Activated T-helper 9 cell treated with anti-CD3 and anti-CD28 coated beads, Interleukin-2, amount 50 U/mL, for 16 hours (primary cell): ENCODE data around the gene TK1.
"Not testable (repeated sequence)": the region's sequence is repeated elsewhere in the genome, so short reads cannot be mapped to it uniquely, and the experiment has no call there.

Experiments used
- DNase-seq: peaks from one replicate; pipeline ENCODE4 v3.0.0-alpha.2; 2020; ENCODE audit warnings: low read depth

TK1 gene

DNA sequence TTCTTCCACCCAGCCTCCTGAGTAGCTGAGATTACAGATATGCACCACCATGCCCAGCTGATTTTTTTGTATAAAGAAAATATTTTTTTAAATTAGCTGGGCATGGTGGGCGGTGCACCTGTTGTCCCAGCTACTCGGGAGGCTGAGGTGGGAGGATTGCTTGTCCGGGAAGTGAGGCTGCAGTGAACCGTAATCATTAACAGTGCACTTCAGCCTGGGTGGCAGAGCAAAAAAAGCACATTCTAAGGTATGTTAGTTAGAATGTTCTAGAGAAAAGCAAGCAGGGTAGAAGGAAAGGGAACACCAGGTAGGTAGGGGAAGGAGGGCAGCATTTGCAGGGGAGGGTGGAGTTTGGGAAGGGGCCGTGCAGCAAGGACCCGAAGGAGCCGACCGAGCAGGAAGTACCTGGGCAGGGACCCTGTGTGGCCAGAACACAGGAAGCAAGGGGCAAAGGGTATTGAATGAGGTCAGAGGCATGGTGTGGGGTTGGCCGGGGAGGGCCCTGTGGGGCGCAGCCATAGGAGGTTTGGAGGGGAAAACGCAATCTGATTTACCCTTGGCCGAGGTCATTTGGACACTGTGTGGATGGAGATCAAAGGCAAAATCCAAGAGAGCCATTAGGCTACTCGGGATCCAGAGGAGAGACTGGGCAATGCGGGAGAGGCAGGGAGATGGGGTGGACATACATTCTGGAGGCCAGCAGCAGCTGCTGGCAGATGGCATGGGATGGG, 38.4 kb downstream of the TK1 start:
- DNase-seq = no peak

DNA sequence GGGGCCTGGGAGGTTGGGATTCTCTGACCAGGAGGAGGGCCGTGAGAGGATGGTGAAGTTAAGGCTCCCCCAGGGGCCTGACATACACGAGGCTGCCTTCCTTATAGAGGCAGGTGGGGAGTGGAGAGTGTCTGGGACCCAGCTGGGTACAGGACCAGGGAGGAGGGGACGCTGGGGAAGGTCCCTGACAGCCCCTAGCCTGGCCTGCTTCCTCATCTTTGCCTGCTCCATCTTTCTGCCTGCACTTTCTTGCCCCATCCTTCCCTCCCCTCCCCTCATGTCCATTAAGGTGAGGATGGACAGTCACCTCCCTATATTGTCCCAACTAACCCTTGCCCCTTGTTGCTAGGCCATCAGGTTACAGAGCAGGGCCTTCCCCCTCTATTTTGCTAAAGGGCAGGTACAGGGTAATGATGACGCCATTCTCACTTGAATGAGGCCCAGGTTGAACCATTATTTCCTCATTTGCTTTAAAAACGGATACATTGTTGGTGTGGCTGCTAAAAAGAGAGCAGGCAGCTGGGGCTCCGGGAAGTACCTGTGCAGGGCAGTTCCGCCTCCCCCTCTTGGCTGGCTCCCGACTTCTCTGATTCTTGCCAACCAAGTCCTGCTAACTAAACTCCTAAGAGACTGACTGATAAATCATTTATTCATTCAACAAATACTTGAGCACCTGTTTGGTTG, 39.4 kb downstream of the TK1 start:
- DNase-seq = no peak

DNA sequence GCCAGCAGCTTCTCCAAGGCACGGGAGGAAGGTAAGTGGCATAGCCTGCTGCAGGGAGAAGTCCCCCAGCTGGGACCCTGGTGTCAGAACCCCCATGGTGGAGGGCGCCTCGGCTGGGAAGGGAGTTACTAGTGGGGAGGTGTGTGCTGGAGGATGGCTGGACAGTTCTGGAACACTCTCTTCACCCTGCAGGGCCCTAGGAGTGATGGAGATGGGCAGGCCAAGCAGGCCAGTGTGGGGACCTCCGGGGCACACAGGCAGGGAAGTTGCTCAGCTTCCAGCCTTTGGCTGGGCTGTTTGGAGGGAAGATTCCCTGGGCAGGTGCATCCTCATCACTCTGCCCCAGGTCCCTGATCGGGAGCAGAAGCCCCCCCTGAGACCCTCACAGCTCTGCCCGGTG, 40.0 kb downstream of the TK1 start:
- DNase-seq = no peak

DNA sequence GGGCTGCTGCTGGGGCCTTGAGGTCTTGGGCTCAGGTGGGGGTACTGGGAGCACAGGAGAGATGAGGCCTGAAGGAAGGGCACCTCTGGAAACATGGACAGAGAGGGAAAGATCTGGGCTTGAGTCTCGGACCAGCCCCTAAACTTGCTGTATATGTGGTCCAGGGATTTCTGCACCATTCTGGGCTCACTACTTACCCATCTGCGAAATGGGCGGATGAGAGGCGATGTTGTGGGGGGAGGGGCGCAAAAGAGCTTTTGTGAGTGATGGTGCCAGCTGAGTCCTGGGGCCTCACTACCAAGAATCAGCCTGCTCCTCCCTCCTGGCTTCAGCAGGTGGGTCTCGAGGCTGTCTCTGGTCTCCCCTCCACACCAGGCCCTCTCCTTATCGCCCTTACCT, 40.4 kb downstream of the TK1 start:
- no peak for DNase-seq

DNA sequence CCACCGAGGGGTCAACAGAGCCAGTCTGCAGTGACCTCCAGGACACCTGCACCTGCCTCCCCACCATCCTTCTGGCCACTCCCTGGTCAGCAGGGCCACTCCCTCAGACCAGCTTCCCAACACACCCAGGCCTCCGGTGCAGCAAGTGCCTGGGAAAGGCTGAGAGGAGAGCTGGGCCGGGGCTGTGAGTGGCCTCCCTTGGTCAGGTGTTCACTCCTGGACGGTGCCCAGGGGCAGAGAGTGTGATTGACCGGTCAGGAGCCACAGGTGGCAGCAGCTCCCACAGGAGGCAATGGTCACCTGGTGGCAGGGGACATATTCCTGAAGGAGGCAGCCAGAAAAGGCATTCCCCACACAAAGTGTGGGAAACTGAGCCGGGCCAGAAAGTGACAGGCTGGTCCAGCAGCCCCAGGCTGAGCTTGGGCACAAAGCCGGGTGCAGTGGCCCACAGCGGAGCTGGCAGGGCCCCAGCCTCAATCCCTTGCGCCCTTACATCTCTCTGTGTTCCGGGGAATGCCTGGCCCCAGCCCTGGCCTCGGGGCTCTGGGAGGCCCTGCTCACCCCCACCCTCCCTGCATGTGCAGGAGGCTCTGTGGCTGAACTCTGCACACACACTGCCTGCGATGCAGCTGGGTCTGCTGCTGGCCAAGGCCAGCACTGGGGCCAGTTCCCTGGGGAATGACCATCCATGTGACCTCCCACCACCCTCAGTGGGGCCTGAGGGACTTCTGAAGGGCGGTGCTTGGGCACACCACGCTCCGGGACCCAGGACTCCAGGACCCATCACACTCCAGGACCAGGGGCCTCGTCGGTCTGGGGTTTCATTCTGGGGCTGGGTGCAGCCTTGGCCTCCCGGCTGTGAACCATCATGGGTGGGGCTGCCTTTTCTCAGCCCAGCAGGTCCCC, 41.9 kb downstream of the TK1 start:
- no peak for DNase-seq

DNA sequence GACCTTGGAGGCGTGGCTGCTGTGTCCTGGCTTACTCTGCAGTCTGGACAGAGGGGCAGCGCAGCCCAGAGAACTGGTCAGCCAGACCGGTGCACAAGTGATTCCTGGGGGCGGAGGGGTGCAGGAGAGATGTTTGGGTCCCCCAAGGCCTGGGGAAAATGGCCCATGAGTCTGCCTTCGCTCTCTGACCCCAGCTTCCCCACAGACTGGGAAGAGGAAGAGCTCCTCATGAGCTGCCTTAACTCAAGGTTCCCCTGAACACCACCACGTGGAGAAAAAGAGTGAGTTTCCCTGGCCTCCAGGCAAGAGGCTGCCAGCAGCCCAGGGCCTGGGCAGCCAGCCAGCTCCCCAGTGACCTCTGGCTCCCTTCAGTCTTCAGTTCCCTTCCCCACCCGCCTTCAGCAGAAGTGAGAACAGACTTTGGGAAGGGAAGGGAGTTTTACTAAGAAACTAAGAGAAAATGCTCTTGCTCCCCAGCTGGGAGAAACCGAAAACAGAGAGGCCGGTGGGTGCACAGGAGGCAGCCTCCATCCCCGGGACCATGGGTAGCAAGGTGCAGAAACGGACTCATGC, 42.6 kb downstream of the TK1 start:
- no peak for DNase-seq

DNA sequence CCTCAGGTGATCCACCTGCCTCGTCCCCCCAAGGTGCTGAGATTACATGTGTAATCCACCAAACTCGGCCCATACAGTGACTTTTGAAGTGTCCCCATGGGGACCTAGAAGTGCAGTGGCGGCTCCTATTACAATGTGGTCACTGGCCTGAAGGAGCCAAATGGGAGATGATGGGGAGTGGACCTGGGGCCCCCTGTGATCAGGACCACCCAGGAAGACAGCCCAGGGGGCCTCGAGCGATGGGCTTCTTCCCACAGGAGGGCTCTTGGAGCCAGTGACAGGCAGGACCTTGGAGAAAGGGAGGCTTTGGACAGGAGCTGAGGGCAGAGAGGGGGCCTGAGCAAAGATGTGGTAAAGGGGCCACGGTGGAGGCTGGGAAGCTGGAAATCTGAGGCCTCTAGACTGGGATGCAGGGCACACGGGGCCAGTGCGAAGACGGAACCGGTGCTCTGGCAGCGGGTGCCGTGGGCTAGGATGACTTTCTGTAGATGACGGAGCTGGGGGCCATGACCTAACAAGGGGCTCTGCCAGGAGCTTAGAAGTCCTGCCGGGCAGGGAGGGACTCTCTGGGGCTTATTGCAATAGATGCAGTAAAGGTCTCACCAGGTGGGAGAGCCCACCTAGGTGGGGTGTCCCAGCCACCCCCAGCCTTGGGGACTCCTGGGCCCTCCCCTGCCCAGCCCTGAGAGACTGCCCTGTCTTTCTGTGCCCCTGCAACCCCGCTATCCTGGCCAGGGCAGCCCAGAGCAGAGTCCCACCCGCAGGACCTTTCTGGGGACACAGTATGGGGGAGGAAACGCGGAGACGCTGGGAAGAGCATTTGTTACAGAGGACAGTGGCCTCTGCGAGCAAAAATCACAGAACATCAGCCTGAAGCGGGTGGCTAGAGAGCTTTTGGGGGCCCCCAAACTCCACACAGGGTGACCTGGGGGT, 43.4 kb downstream of the TK1 start:
- no peak for DNase-seq

DNA sequence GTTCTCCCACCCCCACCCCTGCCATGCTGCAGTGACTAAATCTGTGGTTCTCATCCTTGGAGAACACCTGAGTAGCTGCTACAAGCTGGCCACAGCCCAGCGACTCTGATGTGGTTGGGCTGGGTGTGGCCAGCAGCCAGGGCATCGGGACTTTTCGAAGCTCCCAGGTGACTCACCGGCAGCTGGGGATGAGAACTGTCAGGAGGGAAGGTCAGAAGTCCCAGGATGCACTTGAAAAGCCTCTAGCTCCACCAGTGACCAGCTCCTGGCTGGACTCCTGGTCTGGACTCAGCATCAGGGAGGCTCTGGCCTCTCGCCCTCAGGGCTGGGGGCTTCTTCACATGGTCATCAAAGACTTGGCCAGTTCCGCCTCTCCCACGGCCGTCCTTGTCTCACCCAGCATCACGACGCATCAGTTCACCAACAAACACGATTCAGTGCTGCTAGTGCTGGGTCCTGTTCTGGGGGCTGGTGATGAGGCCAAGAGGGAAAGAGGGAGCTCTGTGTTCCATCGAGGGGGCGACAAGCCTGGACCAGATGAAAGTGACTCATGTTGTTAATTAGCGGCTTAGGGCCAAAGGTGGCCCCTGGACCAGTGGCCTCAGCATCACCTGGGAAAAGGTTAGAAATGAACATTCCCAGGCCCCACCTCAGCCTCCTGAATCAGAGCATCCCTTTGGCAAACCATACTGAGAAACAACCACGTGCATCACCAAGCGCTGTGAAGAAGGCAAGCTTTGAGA, 44.6 kb downstream of the TK1 start:
- no peak for DNase-seq

DNA sequence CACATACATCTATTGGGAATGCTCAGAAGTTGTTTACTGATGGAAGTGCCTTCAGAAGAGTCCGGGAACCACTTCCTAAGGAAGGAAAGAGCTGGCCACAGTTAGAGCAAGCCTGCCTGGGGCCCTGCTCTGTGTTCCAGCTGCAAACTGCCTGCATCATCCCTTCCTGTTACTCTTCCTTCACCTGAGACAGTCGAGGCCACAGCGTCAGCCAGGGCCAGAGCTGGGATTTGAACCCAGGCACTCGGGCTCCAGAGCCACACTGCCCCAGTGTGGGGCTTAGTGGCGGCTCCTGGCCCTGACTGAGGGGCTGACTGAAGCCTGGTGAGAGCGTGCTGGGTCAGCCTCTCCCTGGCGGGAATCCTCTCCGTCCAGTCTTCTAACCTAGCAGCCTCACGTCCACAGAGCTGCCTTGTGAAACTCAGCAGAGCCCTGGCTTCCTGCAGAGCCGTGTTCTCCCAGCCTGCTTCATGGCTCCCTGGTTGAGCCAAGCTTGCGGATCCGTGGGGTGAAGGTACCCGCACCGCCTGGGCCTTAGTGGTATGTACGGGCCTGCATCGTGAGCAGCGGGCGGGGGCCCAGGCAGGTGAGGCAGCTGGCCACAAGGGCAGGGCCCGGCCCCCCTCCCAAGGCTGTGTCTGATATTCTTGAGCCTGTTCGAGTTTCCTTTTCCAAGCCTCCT, 45.3 kb downstream of the TK1 start:
- no peak for DNase-seq

DNA sequence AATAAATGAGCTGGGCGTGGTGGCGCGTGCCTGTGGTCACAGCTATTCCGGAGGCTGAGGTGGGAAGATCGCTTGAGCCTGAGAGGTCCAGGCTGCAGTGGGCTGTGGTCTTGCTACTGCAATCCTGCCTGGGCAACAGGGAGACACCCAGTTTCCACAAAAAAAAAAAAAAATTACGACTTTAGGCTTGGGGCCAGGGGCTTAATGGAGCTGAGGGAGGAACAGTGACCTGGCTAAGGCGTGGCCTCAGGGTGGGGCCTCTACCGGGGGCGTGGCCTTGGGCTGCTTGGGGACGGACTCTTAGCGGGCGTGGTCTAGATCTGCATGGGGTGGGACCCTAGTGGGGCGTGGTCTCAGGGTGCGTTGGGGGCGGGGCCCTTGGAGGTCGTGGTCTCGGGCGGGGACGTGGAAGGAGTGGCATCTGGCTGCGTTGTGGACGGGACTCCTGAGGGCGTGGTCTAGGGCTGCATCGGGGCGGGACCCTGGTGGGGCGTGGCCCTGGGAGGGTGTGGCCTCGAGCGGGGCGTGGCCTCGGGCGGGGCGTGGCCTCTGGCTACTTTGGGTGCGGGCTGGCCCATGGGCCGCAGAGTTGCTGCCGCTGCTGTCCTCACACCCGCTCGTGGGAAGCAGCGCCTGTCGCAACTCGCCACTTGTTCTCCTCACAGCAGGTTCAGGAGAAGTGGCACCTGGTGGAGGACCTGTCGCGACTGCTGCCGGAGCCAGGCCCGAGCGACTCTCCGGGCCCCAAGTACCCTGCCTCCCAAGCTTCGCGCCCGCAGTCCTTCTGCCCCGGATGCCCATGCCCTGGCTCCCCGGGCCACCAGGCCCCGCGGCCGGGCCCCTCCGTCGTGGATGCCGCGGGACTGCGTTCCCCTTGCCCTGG, 46.4 kb downstream of the TK1 start:
- peak; percentile 86 for DNase-seq

DNA sequence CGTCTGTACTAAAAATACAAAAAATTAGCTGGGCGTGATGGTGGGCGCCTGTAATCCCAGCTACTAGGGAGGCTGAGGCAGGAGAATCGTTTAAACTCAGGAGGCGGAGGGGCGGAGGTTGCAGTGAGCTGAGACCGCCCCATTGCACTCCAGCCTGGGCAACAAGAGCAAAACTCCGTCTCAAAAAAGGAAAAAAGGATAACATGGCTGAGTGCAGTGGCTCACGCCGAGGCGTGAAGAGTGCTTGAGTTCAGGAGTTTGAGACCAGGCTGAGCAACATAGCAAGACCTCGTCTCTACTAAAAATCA, 47.0 kb downstream of the TK1 start:
- not testable (repeated sequence) for DNase-seq

DNA sequence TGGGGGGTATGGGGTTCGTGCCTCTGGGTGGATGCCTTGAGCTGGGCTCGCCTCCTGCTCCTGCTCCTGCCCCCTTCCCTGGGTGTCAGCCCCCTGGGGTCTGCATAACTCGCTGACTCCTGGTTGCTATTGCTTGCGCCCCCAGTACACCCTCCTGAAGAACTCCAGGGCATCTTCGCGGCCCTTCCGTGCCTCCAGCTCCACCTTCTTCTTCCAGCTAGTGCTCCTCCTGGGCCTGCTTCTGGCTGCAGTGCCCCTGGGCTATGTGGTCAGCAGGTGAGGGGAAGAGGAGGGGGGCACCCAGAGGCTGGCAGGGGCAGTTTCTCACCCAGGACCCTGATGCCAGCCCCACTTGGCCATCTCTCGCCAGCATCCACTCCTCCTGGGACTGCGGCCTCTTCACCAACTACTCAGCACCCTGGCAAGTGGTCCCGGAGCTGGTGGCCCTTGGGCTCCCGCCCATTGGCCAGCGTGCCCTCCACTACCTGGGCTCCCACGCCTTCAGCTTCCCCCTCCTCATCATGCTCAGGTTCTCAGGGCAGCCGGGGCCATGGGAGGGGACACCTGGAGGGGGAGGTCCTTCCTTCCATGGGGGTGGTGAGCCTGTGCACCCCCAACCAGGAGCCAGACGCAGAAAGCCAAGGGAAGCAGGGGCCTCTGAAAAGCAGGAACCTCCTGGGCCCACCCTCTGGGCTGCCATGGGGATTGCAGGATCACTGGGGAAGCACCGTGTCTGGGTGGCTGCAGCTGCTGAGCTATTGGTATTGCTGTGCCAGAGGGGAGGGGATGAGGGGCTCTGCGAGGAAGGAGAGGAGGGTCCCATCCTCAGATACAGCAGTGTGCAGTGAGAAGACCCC, 48.4 kb downstream of the TK1 start:
- no peak for DNase-seq

DNA sequence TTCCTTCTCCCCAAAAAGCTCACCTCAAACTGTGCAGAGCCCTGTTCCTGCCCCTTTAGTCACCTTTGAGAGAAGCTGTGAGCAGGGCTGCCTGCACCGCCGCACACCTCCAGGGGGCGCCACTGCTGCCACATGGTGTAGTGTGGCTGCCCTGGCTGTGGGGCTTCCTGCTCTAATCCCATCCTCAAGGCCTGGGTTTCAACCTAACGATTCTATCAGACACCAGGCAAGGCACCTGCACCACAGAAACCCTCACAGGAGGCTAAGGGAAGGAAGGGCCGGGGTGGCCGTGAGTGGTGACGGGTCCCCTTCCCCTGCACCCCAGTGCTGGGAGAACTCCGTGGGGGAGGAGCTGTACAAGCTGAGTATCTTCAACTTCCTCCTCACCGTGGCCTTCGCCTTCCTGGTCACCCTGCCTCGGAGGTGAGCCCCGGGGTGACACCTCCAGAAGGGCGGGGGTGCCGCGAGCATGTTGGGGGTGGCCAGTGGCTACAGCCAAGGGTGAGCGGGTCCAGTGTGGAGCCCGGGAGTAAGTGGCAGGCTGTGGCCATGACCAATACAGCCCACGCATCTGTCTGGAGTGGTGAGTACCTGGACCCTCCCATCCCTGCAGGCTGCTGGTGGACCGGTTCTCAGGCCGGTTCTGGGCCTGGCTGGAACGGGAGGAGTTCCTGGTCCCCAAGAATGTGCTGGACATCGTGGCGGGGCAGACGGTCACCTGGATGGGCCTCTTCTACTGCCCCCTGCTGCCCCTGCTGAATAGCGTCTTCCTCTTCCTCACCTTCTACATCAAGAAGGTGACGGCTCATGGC, 49.3 kb downstream of the TK1 start:
- DNase-seq = no peak

DNA sequence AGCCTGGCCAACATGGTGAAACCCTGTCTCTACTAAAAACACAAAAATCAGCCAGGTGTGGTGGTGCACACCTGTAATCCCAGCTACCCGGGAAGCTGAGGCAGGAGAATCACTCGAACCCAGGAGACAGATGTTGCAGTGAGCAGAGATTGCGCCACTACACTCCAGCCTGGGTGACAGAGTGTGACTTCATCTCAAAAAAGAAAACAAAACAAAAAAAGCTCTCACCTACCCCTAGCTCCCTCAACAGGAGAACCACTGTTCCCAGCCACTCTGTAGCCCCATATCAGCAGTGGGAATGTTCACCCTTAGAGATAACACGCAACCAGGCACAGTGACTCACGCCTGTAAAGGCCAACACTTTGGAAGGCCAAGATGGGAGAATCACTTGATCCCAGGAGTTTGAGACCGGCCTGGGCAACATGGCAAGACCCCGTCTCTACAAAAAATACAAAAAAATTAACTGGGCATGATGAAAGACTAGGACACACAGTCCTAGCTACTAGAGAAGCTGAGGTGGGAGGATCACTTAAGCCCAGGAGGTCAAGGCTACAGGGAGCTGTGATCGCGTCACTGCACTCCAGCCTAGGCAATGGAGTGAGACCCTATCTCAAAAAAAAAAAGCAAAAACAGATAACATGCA, 50.9 kb downstream of the TK1 start:
- no peak for DNase-seq

DNA sequence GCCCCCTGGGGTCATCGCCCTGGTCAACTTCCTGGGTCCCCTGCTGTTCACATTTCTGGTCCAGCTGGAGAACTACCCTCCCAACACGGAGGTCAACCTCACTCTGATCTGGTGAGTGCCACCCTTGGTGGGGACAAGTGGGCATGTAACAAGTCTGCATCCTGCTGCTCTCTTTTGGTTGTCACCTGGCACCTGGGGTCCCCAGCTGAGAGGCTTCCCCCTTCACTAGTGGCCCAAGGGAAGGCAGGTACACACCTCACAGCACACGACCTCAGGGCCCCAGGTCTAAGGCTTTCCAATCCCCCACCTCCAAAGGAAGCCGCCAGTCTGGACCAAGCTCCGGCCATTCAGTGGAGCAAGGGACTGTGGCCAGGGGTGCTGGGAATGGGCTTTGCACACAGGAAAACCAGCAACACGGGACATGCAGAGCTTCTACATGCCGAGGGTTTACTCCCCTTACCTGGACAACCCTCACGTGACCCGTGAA, 51.9 kb downstream of the TK1 start:
- DNase-seq = no peak

DNA sequence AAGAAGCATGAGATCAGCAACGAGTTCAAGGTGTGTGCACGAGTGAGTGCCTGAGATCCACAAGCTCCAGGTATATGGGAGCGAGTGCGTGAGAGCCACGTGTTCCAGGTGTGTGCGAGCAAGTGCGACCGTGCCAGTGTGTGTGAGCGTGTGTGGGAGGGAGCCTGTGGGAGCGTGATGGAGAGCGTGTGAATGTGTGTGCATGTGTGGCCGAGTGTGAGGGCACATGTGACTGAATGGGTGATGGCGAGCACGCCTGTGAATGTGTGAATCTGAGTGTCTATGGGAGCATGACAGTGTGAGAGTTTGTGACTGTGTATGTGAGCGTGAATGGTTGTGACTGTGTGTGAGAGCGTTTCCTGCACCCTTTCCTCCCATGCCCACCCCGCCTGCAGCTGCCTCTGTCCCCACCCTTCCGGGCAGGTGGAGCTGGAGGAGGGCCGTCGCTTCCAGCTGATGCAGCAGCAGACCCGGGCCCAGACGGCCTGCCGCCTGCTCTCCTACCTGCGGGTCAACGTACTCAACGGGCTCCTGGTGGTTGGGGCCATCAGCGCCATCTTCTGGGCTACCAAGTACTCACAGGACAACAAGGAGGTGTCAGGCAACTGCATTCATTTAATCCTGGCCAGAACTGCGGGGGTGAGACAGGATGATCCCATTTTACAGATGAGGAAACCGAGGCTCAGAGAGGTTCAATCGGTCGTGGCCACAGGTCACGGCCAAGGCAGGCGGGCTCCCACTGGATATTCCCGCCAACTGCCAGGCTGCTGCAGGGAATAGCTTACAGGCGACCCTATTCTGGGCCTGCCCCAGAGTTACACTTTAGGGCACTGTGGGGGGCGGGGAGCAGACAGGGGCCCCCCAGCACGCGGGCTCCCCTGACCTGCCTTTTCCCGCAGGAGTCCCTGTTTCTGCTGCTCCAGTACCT, 52.6 kb downstream of the TK1 start:
- DNase-seq = peak; percentile 61
